NCI-H187 treated with DMSO at 0.1 percent for 48 hours (cell line): Measurements from ENCODE around the gene UBXN11.
"Not testable (repeated sequence)": the region's sequence is repeated elsewhere in the genome, so short reads cannot be mapped to it uniquely, and the experiment has no call there.

Source experiments
- DNase-seq: peaks from one replicate; lab custom pipeline; 2025; lab: John Stamatoyannopoulos, UW

Gene UBXN11

DNA sequence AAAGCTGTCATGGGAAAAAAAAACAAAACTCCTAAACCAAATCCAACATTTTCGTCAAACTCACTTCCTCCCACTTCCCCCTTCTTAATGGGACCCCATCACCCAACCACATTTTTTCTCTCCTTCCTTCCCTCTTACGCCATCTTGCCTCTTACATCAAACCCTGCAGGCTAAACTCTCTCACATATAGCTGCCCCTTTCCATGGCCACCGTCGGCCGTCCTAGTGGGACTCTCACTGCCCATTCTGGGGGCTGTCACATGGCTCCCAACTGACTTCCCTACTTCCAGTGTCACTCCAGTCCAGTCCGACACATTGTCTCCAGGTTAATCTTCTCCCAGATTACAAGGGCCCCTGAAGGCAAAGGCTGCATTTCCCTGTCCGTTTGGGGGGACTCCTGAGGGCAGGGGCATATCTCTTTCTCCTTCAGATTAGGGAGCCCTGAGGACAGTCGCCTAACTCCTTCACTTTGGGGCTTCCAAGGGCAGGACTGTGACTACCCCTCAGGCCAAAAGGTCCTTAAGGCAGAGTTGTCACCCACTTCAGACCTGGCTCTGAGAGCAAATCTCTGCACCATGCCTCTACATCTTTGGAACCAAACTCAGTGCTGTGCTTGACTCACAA is 658 bp downstream of the UBXN11 start:
- DNase-seq: no peak

- no peak for DNase-seq
Observed at GRCh38 chr1:26302733-26303405, 3.6 kb downstream of the UBXN11 start.

DNA sequence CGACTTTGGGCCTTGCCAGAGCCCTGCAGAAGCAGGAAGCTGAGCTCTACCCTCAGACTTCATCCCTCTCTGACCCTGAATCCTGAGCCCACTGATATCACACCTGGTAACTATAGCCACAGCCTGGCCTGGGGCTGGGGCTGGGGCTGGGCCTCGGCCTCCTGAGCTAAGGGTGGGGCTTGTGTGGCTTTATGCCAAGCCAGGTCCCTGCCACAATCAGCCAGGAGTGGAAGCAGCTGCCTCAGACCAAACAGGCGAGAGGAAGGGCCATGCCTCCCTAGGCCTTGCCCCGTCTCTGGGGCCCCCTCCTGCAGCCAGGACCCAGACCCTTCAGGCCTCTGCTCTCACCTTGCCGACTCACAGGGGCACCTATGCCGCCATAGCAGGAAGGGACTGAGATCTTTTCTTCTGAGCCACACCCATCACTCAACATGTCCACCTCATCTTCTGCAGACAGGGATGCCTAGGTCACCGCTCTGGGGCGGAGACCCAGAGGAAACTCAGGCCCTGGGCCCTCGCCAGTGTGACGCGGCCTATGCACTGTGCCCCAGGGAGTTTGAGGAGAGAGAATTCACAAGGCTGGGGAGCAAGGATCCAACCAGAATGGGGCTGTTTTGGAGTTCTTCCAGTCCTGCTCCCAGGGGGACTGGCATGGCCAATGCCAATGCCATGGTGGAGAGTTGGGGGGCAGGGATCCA is 5.7 kb downstream of the UBXN11 start:
- DNase-seq: no peak

- DNase-seq: no peak
Observed at GRCh38 chr1:26297791-26298124, 8.7 kb downstream of the UBXN11 start.

DNA sequence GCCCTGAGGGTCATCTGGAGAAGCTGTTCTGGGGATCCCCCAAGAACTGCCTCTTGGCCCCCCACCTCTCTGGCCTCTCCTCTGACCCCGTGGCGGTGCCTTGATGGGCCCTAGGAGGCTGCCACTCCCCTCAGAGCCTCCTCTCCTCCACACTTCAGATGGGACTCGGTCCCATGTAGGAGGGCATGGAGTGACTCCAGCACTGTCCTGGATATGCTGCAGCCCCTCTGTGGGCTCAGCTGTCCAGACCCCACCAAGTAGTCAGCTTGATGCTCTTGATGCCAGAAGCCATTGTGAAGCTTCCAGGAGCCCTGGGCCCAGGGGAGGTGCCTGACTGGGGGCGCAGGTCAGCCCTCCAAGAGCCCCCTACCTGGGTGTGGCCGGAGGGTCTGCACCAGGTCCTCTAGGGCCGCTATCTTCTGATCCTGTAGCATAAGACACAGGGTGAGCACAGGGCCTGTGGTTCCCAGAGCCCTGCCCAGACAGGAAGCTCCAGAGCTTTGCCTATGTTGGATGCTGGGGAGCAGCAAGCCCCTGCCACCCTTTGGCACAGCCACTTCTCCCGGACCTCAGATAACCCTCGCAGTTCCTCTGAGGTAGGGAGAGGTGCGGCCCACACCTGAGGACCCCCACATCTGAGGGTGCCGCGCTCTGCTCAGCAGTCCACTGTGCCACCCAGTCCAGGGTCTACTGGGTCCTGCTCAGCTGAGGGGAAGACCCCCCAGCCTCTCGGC is 9.2 kb downstream of the UBXN11 start:
- no peak for DNase-seq

GRCh38 chr1:26296340-26297056 is 9.9 kb downstream of the UBXN11 start:
- DNase-seq: no peak

GRCh38 chr1:26295194-26296138 is 11.0 kb downstream of the UBXN11 start:
- DNase-seq: no peak

DNA sequence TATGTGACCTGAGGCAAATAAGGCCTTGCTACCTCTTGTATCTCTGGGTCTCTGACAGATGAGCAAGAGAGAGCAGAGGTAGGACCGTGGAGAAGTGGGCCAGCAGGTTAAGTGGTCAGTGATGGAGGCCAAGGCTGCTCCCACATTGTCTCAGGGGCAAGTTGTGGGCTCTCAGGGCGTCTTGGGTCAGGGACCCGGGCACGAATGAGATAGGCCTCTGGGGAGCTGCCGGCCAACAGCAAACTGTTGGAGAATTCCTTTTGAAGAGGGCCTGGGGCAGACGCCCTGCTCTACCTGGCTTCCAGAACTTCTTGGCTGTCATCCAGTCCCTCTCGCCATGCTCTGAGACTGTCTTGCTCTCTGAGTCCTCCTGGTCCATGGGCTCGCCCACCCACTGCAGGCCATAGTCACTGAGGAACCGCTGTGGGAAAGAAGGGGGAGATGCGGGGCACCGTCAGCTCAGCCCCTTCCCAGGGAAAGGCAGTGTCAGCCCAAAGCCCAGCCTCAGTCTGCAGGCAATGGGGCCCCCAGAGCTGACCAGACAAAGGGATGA is 12.4 kb downstream of the UBXN11 start:
- no peak for DNase-seq

DNA sequence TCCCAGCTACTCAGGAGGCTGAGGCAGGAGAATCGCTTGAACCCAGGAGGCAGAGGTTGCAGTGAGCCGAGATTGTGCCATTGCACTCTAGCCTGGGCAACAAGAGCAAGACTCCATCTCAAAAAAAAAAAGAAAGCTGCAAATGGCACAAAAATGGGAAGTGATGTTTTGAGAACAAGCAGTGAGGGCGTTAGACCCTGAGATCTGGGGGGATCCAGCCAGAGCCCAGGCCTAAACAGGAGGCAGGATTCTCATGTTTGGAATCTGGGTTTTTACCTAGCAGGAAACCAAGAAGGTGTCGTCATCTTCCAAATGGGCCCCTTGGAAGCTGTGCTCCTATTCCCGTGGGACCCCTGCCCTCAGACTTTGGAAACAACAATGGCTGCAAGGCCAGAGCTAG is 13.7 kb downstream of the UBXN11 start:
- DNase-seq: not testable (repeated sequence)

DNA sequence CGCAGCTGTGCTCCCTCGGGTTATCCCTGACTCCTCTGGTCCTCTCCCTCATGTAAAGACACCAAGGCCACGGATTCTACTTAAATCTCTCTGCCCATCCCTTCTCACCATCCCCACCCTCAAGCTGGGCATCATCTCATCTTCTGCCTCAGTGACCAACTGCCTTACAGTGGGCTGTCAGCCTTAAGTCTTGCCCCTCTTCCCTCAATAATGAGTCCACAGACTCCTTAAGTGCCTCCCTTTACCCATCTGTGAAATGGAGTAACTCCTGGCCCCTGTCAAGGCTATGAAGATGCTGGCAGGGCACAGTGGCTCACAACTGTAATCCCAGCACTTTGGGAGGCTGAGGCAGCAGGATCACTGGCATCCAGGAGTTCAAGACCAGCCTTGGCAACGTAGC is 14.5 kb downstream of the UBXN11 start:
- DNase-seq: no peak

GRCh38 chr1:26291433-26291832 is 15.0 kb downstream of the UBXN11 start:
- DNase-seq: no peak

DNA sequence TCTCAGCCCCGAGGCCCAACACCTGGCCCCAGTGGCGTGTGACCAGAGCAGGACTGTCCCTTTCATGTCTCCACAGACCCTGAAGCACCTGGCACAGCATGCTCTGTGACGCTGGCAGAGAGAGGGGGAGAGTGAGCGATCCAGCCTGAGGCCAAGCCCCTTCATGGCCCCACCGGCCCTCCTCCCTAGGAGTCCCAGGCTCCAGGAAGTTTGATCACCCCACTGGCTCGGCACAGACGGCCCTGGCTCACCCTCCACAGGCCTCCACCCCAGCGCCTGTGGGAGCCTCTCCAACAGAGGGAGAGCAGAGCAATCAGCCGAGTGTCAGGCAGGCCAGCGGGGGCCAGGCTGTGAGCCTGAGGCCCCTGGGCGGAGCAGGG is 15.6 kb downstream of the UBXN11 start:
- DNase-seq: no peak

DNA sequence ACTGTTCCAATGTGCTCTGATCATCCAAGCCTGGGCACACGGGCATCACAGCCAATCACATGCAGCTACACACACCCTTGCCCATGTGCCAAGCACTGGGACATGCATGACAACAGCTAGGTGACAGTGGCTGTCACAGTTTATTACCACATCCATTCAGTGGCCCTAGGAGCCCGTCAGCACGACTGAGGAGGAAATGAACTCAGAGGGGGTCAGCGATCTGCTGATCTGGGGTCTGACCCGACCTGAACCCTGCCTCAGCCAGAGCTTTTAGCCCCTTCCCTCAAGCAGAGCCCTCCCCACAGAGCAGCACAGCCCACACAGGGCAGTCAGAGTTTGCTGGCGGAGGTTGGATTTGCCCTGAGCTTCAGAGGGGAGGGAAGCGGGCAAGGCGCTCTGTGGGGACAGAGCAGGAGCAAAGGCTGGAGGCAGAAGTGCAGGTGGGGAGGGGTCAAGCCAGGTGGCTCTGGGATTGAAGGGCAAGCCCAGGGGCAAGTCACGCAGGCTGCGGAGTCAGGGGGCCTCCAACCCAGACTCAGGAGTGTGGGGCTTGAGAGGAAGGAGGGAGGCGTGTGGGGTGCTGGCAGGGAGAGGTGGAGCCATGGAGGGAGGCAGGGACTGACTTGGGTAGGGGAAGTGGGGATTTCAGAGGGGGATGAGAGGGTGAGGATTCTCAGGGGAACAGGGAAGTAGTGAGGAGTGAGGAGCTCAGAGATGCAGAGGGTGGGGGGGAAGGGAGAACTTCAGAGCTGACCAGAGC is 16.1 kb downstream of the UBXN11 start:
- DNase-seq: no peak

DNA sequence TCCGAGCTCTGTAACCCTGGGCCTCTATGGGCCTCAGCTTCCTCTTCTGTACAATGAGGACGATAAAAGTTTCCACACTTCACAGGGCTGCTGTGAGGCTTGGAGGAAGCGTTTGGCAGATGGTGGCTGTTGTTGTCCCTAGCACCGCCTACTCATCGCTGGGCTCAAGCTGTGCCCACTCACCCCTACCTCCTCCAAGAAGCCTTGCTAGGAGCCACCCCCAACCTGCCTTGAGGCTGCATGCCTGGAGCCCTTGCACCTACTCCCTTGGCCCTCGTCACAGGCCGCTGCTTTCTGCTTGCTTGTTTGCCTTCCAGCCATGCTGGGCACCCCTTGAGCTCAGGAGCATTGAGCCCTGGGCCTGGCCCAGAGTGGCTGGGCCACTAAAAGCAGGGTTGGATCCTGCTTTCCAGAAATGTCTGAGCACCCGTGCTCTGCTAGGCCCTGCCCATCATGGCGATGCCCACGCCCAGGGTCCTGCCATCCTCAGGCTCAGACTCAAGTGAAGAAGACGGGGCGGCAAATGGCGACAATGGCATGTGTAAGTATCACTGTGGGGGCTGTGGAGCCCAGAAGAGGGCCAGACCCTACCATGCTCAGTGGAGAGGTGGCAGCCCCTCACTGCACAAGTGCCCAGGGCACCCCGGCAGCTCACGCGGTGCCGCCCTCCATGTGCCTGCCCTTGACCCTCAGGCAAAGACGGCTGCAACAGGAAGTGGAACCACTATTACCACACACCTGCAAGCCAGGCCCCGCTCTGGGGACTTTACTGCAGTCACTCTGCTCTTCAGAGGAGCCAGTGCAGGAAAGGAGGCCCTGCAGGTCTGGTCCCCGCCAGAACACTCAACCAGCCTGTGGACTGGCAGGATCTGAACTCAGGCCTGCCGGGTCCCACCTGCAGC is 17.0 kb downstream of the UBXN11 start:
- DNase-seq: no peak

- no peak for DNase-seq
Observed at GRCh38 chr1:26288311-26288941, 18.0 kb downstream of the UBXN11 start.

DNA sequence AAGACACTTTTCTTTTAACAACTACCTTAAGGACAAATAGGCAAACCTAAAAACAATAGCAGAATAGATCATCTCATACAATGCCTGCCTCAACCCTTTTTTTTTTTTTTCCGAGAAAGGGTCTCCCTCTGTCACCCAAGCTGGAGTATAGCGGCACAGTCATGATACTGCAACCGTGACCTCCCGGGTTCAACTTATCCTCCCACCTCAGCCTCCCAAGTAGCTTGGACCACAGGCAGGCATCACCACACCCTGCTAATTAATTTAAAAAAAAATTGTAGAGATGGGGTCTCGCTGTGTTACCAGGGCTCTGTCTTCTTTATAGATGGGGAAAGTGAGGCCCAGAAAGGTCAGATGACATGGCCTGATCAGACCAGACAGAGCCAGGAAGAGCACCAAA is 18.6 kb downstream of the UBXN11 start:
- no peak for DNase-seq

- no peak for DNase-seq
Observed at GRCh38 chr1:26287033-26287711, 19.3 kb downstream of the UBXN11 start.

DNA sequence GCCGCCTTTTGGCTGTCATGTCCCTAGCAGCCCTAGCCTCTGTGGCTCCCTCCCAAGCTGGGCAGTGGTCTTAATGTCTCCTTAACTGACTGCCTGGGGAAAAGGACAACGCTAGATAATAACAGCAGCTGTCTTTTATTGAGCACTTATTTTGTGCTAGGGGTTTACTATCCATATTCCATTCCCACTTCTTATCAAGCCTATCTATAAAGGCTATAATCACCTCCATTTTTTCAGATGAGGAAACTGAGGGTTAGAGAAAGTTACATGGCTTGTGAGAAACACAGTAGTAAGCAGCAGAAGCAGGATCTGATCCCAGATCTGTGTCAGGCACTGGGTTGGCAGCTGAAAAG is 20.4 kb downstream of the UBXN11 start:
- no peak for DNase-seq
